HG02798 (cell line): Measurements from ENCODE around the gene APOBEC3G.
"Not testable (repeated sequence)": the region's sequence is repeated elsewhere in the genome, so short reads cannot be mapped to it uniquely, and the experiment has no call there.

Source experiments
- ATAC-seq: cut with Tn5 transposase; IDR thresholded peaks from one replicate; pipeline ENCODE4 v1.9.1; 2021; ENCODE audit warnings: mild to moderate bottlenecking; ENCODE audit not compliant: unreplicated experiment, poor library complexity

APOBEC3G gene

DNA sequence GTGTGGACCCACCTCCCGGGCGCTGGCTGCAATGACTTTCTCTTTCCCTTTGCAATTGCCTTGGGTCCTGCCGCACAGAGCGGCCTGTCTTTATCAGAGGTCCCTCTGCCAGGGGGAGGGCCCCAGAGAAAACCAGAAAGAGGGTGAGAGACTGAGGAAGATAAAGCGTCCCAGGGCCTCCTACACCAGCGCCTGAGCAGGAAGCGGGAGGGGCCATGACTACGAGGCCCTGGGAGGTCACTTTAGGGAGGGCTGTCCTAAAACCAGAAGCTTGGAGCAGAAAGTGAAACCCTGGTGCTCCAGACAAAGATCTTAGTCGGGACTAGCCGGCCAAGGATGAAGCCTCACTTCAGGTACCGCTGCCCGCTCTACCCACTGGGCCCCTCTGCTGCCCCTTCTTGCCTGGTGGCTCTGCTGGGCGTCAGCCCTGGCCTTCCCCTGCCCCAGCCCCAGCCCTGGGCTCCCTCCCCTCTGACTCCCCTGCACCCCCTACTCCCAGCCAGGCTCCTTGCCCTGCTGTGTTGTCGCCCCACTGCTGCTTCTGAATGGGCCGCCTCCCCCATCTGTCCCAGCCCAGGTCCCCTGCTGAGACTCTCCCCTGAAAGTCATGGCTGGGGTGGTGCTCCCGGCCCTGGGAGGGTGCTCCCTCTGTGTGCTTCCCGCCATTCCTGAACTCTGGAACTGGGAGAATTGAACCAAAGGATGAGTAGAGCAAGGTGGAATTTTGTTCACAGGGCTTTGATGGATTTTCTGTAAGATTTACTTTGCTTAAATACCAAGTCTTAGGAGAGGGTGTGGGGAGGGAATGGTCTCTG lies at the start of gene APOBEC3G:
Gene APOBEC3G (plus strand): TSS at position 250 of the 815 bp plus-strand sequence. CDS start 87 bp downstream, at position 337.
- peak; percentile 87 for ATAC-seq

DNA sequence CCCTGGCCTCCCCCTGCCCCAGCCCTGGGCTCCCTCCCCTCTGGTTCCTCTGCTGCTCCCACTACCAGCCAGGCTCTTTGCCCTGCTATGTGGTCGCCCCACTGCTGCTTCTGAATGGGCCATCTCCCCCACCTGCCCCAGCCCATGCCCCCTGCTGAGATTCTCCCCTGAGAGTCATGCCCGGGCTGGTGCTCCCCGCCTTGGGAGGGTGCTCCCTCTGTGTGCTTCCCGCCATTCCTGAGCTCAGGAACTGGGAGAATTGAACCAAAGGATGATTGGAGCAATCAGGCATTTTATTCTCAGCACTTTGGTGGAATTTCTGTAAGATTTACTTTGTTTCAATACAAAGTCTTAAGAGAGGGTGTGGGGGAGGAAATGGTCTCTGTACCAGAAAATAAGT lies 49.4 kb upstream of the APOBEC3G start:
- ATAC-seq: no peak

DNA sequence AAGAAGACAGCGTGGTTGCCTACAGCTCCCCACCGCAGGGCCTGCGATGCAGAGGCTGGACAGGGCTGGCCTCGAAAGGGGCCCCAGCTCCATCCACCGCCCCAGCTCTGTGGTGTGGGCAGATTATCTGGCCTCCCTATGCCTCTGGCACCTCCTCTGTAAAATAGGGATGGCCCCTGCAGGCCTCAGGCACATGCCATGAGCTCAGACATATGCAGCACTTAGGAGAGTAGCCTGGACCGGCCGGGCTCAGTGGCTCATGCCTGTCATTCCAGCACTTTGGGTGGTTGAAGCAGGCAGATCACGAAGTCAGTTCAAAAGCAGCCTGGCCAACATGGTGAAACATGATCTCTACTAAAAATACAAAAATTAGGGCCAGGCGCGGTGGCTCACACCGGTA lies 48.8 kb upstream of the APOBEC3G start:
- ATAC-seq: no peak

DNA sequence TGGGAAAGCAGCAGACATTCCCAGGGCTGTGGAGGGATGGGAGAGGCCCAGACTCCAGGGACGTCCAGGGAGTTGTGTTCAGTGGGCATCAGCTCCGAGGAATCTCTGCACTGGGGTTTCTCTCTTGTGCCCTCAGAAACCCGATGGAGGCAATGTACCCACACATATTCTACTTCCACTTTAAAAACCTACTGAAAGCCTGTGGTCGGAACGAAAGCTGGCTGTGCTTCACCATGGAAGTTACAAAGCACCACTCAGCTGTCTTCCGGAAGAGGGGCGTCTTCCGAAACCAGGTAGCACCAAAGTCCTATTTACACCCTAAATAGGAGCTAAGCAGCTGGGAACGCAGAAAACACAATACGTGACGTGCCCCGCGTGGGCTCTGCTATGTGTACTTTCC lies 47.8 kb upstream of the APOBEC3G start:
- ATAC-seq: no peak

- ATAC-seq: no peak
Observed at GRCh38 chr22:39030705-39031104, 46.4 kb upstream of the APOBEC3G start.

GRCh38 chr22:39031434-39032295 lies 45.4 kb upstream of the APOBEC3G start:
- not testable (repeated sequence) for ATAC-seq

DNA sequence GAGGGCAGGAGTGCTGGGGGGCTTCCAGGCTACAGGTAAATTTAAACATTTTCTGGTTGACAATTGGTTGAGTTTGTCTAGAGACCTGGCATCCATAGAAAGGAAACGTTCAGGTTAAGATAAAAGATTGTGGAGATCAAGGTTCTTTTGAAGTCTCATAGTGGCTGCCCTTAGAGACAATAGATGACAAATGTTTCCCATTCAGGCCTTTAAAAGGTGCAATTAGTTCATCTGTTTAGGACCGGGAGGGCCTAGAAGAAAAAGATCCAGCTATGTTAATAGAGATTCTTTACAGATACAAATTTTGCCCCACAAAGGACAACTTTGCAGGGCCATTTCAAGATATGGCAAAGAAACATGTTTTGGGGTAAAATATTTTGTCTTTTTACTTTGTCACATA lies 40.0 kb upstream of the APOBEC3G start:
- not testable (repeated sequence) for ATAC-seq

DNA sequence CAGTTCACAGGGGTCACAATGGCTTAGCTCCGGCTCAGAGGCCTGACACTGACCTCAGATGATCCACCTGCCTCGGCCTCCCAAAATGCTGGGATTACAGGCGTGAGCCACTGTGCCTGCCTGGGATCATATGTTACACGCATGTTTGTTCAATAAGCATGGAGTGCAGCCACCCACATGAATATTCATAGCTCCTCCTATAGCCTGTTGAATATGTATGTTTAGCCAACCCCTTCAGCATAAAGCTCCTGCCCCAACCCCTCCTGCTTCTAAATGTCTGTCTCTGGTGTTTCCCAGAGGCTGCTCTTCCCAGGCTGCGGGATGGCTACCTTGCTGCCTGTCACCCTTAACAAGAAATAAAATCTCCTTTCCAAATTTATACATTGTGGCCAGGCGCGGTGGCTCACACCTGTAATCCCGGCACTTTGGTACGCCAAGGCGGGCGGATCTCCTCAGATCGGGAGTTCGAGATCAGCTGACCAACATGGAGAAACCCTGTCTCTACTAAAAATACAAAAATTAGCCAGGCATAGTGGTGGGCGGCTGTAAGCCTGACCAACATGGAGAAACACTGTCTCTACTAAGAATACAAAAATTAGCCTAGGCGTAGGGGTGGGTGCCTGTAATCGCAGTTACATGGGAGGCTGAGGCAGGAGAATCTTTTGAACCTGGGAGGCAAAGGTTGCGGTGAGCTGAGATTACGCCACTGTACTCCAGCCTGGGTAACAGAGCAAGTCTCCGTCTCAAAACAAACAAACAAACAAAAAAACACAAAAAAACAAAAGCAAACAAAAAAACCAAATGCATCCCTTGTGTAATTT lies 37.6 kb upstream of the APOBEC3G start:
- no peak for ATAC-seq

DNA sequence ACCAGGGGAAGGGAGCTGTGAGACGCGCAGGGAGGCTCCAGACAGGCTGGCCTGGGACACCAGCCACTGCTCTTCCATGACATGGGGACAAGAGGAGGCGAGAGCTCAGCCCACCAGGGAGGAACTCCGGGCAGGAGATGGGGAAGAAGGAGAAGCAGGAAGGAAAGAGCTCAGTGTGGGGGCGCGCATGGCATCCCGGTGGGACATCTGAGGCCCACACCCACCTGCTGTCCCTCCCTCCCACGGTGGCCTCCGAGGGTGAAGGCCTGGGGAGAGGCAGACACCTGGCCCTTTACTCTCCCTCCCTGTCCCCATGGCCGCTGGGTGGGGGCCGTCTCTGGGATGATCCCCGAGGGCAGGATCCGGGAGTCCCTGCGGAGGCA lies 36.9 kb upstream of the APOBEC3G start:
- ATAC-seq: not testable (repeated sequence)

- ATAC-seq: peak; percentile 82
Observed at GRCh38 chr22:39040538-39041296, 36.4 kb upstream of the APOBEC3G start, which contains the start of gene APOBEC3F. APOBEC3F (plus strand) TSS chr22:39040864; CDS start chr22:39040961, 97 bp downstream.

DNA sequence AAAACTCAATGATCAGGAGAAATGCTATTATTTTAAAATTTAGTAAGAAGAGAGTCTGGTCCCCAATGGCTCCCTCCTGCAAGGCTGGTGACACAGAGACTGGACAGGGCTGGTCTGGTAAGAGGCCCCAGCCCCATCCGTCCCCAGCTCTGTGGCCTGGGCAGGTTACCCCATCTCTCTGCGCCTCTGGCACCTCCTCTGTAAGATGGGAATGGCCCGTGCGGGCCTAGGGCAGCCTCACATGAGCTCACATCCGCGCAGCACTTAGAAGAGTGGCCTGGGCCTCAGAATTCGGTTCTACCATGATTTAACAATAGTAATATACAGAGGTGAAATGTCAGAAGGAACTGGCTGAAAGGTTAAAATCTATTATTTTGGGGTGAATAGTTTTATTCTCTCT lies 35.2 kb upstream of the APOBEC3G start:
- no peak for ATAC-seq

- not testable (repeated sequence) for ATAC-seq
Observed at GRCh38 chr22:39043063-39043462, 34.0 kb upstream of the APOBEC3G start.

DNA sequence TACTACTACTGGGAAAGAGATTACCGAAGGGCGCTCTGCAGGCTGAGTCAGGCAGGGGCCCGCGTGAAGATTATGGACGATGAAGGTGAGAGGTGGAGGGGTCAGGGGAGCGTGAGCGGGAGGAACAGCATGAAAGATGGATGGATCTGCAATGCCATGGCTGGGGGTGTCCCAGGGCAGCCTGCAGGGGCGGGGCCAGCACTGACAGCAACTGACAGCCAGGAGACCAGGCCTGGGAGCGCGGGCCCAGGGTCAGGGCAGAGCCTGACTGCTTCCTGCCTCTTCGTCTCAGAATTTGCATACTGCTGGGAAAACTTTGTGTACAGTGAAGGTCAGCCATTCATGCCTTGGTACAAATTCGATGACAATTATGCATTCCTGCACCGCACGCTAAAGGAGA lies 31.9 kb upstream of the APOBEC3G start:
- ATAC-seq: not testable (repeated sequence)

DNA sequence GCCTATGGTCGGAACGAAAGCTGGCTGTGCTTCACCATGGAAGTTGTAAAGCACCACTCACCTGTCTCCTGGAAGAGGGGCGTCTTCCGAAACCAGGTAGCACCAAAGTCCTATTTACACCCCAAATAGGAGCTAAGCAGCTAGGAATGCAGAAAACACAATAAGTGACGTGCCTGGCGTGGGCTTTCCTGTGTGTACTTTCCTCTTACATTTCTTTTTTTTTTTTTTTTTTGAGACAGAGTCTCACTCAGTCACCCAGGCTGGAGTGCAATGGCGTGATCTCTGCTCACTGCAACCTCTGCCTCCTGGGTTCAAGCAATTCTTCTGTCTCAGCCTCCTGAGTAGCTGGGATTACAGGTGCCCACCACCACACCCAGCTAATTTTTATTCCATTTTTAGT lies 27.6 kb upstream of the APOBEC3G start:
- ATAC-seq: not testable (repeated sequence)

- ATAC-seq: not testable (repeated sequence)
Observed at GRCh38 chr22:39051844-39052495, 25.1 kb upstream of the APOBEC3G start.

DNA sequence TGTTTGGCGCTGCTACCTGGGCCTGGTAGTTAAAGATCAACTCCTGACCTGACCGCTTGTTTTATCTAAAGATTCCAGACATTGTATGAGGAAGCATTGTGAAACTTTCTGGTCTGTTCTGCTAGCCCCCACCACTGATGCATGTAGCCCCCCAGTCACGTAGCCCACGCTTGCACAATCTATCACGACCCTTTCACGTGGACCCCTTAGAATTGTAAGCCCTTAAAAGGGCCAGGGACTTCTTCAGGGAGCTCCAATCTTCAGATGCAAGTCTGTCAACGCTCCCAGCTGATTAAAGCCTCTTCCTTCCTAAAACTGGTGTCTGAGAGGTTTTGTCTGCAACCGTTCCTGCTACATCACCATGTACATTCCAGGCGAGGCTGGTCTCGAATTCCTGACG lies 21.4 kb upstream of the APOBEC3G start:
- no peak for ATAC-seq

GRCh38 chr22:39061290-39061689 lies 15.8 kb upstream of the APOBEC3G start:
- not testable (repeated sequence) for ATAC-seq

DNA sequence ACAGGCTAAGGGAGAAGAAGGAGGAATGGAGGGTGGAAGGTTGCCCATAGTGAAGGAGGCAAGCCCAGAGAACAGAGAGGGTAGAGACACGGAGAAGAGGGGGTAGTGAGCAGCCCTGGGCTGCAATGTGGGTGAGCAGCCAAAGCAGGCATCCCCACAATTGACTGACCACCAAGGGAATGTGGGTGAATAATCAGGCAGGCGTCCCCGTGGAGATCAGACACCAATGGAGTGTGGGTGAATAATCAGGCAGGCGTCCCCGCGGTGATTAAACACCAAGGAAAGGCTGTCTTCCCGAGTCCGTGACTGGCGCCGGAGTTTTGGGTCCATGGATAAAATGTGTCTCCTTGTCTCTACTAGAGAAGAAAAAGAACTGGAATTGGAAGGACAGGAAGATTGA lies 15.1 kb upstream of the APOBEC3G start:
- not testable (repeated sequence) for ATAC-seq

GRCh38 chr22:39063904-39064303 lies 13.2 kb upstream of the APOBEC3G start:
- not testable (repeated sequence) for ATAC-seq
